SK-N-SH (cell line): ENCODE measurements around the gene RNF144B.

ENCODE experiments used
- EP300 ChIP-seq, 2 experiments: IDR thresholded peaks; 2 replicates each; pipeline versions ENCODE4 v1.4.0 to v1.6.1; 2012; ENCODE audit warnings: borderline replicate concordance in 1 of 2, low read depth in 1 of 2, low read length in 1 of 2
- RAD21 ChIP-seq: IDR thresholded peaks from 2 replicates; pipeline ENCODE4 v1.6.1; 2012; ENCODE audit warnings: mild to moderate bottlenecking, low read length
- RXRA ChIP-seq: IDR thresholded peaks from 2 replicates; pipeline ENCODE4 v1.4.0; 2012; ENCODE audit warnings: low read depth, mild to moderate bottlenecking, borderline replicate concordance
- TAF1 ChIP-seq: IDR thresholded peaks from 2 replicates; pipeline ENCODE4 v1.6.1; 2012; ENCODE audit warnings: low read depth, mild to moderate bottlenecking, low read length, moderate library complexity, borderline replicate concordance
- TF ChIP-seq, protein P1 (sequence below): fragments of 200-600 bp; sonication (generic); IDR thresholded peaks from 2 replicates; pipeline ENCODE4 v1.6.1; 2017; ENCODE audit warnings: antibody characterized with exemption, mild to moderate bottlenecking, moderate library complexity

DNA sequence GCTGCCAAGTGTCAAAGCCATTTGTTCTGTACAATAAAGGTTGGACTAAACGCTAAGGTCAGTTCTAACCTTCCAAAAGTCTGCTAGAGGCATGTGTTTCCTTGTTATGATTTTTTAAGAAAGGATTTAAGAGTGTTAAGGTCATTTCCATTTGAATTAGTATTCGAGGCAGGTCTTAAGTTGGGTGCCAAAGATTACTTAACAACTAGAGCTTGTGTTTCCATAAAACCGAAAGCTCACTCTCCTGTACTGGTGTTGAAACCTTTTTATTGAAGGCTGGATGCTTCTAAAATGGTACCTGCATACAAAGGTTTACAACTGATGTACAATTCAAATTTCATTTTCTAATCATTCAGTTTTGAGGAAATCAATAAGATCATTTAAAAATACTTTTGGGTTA lies 82.4 kb downstream of the RNF144B start:
- TF ChIP-seq, protein P1, sequence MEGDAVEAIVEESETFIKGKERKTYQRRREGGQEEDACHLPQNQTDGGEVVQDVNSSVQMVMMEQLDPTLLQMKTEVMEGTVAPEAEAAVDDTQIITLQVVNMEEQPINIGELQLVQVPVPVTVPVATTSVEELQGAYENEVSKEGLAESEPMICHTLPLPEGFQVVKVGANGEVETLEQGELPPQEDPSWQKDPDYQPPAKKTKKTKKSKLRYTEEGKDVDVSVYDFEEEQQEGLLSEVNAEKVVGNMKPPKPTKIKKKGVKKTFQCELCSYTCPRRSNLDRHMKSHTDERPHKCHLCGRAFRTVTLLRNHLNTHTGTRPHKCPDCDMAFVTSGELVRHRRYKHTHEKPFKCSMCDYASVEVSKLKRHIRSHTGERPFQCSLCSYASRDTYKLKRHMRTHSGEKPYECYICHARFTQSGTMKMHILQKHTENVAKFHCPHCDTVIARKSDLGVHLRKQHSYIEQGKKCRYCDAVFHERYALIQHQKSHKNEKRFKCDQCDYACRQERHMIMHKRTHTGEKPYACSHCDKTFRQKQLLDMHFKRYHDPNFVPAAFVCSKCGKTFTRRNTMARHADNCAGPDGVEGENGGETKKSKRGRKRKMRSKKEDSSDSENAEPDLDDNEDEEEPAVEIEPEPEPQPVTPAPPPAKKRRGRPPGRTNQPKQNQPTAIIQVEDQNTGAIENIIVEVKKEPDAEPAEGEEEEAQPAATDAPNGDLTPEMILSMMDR = no peak
- TF ChIP-seq TAF1 (no peak), RAD21 (no peak), EP300 (IDR thresholded peaks at IDR 0.05; ENCODE audit: borderline replicate concordance in 1 of 2, low read depth in 1 of 2, low read length in 1 of 2) (no peak), RXRA (no peak)
